ENCODE results near the gene SLC6A13.
"Not testable (repeated sequence)": the region's sequence is repeated elsewhere in the genome, so short reads cannot be mapped to it uniquely, and the experiment has no call there.

The SLC6A13 gene

DNA sequence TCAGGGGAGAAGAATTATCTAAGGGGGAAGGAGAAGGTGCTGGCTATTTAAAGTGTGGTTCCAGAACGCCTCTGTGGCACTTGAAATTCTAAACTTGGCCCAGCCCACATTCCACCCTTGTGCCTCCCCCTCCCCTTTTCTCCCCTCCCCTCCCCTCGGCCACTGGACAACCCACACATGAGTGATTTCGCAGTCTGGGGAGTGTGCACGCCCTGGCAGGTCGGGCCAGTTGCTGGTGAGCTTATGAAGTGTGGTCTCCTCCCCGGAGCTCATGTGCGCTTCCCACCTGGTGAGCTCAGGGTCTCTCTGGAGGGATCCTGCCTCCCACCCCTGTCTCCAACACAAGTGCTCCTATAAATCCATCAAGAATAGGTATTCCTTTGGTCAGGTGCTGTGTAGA lies at the start of gene SLC6A13:
SLC6A13 (minus strand) TSS at position 20 of the 400 bp plus-strand sequence. CDS start 2,784 bp downstream, outside the sequence.
- no peak for DNase-seq (ENCODE audit: low read depth)

DNA sequence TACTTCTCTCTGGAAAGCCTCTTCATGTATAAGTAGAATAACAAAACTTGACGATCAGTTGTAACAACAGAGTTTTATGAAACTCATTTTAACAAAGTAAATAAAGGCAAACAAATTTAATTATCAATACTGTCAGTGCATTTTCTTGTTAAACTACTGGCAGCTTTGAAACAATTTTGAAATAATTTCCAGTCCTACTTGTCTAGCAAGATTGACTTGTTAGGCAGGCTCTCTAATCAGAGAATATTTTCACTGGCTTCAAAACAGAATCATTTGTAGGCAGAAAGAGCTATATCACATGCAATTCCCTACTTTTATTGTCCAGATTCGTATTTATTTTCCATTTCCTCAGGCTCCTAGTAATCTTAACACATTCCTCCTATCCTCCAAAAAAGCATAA lies 45.9 kb upstream of the SLC6A13 start:
- DNase-seq (ENCODE audit: low read depth), result no peak

DNA sequence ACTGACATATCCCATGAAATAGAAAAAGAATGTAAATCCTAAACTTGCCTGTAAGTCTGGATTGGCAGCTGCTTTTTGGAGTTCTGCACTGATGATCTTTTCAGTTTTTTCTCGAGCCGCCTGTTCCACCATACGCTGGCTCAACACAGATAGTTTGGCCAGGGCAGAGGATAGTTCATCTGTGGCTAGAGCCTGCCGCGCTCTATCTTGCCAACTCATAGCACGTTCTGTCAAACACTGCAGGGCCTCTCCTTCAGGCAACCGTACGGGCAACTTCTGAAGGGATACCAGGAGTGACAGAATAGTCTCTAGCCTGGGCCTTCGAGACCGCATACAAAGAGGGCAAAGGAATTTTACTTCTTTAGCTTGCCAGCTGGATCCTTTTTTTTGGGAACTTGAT lies 44.8 kb upstream of the SLC6A13 start:
- DNase-seq (ENCODE audit: low read depth), result no peak

DNA sequence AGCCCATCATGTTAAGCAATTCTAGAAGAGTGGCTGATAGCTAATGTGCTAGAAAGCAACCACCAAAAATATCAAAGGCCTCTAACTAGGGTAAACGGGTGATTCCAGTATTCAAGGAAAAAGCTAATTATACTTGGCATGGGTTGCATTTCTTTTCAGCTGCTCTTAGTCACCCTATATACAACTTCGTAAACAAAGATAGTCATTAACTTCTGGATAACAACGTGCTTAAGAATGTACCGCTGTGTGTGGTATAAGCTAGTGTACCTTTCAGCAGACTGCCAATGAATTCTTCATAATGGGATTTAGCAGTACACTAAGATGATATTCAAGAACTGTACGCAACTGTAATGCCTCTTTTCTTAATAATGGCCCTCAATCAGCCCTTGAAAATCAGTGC lies 42.2 kb upstream of the SLC6A13 start:
- DNase-seq (ENCODE audit: low read depth), result no peak

DNA sequence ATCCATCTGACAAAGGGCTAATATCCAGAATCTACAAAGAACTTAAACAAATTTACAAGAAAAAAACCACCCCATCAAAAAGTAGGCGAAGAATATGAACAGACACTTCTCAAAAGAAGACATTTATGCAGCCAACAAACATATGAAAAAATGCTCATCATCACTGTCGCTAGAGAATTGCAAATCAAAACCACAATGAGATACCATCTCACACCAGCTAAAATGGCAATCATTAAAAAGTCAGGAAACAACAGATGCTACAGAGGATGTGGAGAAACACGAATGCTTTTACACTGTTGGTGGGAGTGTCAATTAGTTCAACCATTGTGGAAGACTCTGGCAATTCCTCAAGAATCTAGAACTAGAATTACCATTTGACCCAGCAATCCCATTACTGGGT lies 40.1 kb upstream of the SLC6A13 start:
- DNase-seq (ENCODE audit: low read depth), result not testable (repeated sequence)

DNA sequence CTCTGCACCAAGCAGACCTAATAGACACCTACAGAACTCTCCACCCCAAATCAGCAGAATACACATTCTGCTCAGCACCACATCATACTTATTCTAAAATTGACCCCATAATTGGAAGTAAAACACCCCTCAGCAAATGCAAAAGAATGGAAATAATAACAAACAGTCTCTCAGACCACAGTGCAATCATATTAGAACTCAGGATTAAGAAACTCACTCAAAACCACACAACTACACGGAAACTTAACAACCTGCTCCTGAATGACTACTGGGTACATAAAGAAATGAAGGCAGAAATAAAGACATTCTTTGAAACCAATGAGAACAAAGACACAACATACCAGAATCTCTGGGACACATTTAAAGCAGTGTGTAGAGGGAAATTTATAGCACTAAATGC lies 37.5 kb upstream of the SLC6A13 start:
- not testable (repeated sequence) for DNase-seq (ENCODE audit: low read depth)

DNA sequence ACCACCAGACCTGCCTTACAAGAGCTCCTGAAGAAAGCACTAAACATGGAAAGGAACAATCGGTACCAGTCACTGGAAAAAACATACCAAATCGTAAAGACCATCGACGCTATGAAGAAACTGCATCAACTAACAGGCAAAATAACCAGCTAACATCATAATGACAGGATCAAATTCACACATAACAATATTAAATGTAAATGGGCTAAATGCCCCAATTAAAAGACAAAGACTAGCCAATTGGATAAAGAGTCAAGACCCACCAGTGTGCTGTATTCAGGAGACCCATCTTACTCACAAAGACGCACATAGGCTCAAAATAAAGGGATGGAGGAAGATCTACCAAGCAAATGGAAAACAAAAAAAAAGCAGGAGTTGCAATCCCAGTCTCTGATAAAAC lies 36.9 kb upstream of the SLC6A13 start:
- DNase-seq (ENCODE audit: low read depth), result not testable (repeated sequence)

DNA sequence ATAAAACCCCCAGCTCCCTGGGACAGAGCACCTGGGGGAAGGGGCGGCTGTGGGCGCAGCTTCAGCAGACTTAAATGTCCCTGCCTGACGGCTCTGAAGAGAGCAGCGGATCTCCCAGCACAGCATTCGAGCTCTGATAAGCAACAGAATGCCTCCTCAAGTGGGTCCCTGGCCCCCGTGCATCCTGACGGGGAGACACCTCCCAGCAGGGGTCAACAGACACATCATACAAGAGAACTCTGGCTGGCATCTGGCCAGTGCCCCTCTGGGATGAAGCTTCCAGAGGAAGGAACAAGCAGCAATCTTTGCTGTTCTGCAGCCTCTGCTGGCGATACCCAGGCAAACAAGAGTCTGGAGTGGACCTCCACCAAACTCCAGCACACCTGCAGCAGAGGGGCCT lies 35.4 kb upstream of the SLC6A13 start:
- not testable (repeated sequence) for DNase-seq (ENCODE audit: low read depth)

DNA sequence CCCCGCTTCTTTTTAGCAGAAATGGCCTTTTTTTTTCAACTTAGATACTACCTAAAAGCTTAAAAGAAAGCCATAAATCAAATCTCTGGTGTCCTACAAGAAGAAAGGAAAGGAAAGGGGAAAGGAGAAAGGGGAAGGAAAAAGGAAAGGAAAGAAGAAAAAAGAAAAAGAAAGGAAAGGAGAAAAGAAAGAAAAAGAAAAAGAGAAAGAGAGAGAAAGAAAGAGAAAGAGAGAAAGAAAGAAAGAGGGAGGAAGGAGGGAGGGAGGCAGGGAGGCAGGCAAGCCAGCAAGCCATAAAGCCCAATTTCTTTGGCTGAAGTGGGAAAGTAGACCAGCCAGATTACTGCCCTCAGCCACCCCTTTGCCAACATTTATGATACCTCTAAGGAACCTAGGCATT lies 32.5 kb upstream of the SLC6A13 start:
- no peak for DNase-seq (ENCODE audit: low read depth)

DNA sequence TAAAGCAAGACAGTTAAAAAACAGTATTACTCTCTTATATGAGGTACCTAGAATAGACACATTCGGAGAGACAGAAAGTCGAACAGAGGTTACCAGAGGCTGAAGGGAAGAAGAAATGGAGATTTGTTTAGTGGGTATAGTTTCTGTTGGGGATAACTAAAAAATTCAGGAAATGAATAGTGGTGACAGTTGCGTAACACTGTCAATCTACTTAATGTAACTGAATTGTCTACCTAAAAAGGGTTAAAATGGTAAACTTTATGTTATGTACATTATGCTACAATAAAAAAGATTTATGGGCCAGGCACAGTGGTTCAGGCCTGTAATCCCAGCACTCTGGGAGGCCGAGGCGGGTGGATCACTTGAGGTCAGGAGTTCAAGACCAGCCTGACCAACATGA lies 30.6 kb upstream of the SLC6A13 start:
- no peak for DNase-seq (ENCODE audit: low read depth)

DNA sequence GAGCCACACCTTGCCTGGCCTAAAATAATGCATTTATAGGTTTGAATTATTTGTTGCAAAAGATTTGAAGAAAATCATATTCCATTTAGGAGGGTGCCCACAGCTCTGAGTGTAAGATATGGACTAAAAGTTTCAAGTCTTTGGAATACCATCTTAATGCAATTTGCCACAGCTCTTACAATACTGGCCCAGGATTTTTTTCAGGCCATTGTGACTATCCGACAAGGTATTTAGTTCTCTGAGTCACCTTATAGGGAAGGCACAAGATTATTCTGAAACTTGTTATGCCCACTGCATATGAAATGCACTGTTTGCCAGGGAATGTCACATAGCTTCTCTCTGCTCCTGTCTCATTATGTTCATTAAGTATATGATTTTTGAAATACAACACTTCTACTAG lies 29.6 kb upstream of the SLC6A13 start:
- DNase-seq (ENCODE audit: low read depth), result no peak

DNA sequence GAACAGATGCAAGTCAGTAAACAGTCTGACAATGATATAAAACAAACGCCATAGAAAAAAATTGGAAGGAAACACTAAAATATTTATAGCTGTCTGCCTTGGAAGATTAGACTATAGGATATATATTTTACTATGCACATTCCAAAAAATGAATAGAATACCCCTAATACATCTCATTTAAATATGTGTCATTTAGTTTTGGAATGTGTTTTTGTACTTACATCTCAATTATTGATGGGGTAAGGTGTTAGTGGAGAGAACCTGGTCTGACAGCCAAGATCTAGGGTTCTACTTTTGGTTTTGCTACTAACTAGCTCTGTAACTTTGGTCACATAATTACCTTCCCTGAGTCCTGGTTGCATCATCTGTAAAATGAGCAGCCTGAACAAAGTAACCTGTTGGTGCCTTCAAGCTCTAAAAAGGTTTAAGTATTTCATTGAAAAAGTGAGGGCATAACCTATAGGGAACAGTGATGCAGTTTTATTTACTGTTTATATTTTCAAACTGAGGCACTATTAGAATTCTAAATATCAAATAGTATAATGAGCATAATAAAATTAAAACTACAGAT lies 28.6 kb upstream of the SLC6A13 start:
- DNase-seq (ENCODE audit: low read depth), result no peak

DNA sequence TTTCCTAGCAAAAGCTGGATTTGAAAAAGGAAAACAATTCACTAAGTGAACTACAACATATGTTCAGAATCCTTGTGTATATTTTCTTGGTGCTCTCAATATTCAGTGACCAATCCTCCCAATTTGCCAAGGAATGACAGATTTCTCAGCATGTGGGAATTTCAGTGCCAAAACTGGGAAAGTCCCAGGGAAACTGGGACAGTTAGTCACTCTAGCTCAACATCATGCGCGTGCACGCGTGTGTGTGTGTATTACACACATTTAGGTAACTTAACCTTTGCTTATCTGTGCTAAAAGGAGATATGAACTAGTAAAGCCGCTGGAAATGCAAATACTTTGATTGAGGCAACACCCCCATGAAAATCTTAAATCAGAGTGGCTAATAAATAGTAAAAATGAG lies 26.1 kb upstream of the SLC6A13 start:
- no peak for DNase-seq (ENCODE audit: low read depth)

DNA sequence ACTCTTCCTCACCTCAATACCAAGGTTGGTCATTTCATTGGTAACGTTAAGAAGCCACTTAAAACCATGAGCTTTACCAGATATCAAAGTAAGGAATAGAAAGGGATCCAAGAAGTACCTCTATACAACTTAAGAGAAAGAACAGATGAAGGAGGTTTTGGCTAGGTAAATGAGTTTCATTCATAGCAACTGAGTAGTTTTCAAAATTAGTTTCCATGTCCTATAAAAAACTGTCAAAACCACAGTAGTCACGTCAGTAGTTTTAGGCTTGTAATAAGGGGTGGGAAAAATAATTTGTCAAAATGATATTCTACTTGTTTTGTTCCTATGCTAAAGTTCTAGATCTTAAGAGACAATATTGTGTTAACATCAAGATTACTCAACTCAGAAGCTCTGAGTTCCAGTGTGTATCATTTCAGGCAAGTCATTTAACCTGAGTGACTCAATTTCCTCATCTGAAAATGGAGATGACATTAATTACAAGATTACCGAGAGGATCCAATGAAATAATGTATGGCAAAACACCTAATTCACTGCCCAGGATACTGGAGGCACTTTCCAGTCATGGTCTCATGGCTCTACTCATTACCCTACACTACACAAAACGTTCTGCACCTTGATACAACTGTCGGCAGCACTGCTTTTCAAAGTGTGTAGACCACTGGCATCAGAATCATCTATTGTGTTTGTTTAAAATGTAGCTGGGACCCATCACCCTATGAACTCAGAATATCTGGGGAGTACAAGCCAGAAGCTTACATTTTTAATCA lies 24.1 kb upstream of the SLC6A13 start:
- DNase-seq (ENCODE audit: low read depth), result no peak

DNA sequence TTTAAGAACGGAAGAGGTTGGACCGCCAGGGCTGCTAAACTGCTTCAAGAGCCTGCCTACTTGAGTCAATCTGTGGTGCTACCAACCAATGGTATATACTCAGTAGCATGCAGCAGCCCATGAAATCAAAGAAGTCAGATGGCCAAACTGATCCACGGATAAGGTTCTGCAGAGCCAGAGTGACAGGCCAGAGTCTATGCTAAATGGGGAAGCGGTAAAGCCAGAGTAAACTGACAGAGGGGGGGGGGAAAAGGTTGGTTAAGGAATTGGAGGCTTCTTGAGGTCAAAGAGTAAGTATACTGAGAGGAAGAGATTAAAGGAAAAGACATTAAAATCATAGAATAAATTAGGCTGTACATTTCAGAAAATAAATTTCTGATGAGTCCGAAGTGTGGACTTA lies 15.4 kb upstream of the SLC6A13 start:
- DNase-seq (ENCODE audit: low read depth), result no peak

DNA sequence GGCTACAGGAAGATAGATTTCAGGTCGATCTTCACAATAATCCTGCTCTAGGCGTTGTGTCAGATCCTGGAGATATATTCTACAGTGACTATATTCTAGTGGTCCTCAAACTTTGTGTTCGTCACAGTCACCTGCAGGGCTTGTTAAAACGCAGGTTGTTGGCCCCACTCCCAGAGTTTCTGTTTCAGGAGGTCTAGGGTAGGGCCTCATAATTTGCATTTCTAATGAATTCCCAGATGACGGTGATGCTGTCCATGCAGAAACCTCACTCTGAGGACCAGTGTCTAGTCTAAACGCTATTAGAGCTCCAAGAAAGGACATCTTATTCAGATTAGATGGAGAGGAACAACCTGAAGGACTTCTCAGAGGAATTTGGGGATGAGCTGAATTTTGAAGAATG lies 13.2 kb upstream of the SLC6A13 start:
- no peak for DNase-seq (ENCODE audit: low read depth)

DNA sequence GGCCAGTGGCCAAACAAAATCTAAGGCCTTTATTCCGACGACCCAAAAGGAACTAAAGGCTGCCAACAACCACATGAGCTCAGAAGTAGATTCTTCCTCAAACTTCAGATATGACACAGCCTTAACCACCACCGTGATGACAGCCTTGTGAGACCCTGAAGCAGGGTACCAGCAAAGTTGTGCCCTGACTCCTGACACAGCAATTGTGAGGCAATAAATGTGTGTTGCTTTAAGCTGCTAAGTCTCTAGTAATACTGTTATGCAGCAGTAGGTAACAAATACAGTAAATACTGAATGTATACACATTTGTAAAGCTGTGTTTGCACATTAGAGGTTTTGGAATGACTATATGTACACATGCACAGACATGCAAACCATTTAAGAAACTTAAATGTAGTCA lies 10.7 kb upstream of the SLC6A13 start:
- no peak for DNase-seq (ENCODE audit: low read depth)

DNA sequence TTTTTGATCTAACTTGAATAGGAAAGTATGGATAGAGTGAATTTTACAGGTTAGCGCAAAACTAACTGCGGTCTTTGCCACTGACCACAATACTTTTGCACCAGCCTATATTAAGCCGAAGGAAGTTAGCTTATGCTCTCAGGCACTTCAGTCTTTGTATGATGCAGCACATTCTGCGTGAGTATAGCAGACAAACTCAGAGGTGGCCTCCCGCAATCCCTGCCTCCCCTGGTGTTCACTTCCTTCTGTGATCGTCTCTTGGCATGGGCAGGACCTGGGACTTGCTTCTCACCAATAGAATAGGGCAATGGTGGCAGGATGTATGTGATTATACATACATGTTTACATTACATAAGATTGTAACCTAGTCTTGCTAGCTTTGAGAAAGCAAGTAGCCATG lies 10.3 kb upstream of the SLC6A13 start:
- no peak for DNase-seq (ENCODE audit: low read depth)

DNA sequence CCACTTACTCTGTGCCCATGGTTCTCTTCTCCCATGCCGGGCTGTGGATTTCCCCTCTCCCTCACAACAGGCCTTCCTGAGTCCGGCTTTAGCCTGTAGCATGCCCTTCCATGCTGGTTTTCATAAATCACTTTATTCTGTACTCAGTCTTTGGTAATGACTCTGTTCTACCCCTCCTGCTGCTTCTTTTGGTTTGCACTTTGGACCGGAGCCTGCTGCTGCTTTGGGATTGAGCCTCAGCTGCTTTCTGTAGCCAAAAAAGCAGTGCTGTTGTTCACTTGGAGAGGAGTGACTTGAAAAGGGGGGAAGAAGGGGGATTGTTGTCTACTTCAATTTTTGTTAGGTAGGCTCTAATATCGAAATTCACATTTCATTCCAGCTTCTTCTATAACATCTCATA lies 8.5 kb upstream of the SLC6A13 start:
- DNase-seq (ENCODE audit: low read depth), result no peak

DNA sequence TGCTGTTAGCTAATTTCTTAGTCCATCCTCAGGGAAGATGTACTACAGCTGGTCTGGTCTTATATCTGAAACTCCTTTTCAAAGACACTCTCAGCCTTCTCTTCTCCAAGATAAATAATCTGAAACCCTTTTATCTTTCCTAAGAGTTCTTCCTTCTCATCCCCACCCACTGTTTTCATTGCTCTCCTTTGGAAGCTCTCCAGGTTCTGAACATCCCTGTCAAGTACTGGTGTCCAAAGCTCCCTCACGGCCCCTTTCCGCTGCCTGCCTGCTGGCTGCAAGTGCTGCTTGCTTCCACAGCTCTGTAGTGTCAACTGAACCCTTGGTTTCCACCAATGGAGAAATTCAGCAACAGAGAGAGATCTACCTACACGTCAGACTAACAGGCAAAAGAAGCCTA lies 6.6 kb upstream of the SLC6A13 start:
- no peak for DNase-seq (ENCODE audit: low read depth)

DNA sequence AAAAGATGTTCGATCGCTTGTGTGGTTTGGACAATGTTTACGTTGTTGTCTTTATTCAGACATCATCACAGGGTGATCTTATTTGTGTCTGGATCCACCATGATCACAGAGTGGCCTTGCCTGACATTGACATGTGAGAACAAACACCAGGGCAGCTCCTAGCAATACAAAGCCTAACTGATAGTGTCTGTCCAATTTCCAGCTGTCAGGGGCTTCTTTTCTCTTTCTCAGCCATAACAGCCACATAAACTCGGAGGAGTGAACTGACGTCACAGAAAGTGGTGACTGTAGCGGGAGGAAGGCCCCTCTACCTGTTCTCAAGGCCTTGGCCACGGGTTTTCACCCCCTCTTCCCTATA lies 5.8 kb upstream of the SLC6A13 start:
- no peak for DNase-seq (ENCODE audit: low read depth)

DNA sequence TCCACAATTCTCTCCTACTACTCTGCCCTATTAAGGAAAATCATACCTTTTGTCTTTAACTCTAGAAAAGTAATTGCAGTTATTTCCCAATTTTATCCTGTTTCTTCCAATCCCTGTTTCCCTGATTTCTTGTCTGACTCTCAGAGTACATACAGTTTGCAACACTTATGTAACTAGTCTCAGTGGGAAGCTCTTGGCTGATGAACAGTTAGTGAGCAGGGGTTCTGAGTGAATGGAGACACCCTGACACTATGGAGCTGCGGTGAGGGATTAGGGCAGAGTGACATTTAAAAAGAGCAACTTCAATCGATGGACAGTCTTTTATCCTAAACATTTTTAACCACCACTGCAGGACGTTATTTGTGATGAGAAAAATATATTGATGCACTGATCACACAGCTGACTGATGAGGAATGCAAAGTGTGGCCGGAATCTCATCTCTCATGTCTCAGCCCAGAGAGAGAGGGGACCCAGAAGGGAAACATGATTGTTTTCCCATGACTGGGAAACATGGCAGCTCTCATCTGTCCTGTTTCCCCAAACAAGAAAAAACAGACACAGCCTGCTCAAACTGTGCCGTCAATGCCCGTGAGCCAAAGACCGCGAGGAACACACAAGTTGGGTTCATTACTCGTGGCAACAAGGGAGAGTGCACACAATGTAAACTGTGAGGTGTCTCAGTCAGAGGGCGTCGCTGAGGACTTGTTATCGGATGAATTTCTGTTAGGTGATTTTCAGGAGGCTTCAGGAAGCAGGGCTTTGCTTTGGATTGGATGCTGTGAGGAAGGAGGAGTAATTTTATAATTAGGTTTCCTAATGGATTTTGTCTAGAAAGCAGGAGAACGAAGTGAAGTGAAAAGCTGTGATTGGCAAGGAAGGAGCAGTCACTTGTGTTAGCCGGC lies 5.2 kb upstream of the SLC6A13 start:
- no peak for DNase-seq (ENCODE audit: low read depth)

DNA sequence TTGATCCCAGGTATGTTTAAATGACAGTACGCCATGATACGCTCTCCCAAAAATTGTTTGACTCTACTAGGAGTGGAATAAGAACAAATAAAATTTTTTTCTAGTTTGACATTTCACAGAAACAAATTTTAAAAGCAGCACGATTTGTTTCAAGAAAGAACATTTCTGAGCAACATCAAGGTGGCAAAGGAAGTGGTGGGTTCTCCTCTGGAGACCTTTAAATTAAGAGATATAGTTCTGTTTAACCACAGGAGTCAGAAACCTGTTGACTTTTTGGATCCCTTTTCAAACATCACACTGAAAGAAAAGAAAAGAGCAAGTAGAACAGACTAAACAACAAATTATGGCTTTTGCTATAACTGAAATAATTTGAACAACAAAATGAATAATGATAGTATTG lies 2.5 kb upstream of the SLC6A13 start:
- no peak for DNase-seq (ENCODE audit: low read depth)
